ENCODE data around the gene FAM89B.

The FAM89B gene

GRCh38 chr11:65611758-65612603, 39.6 kb downstream of the FAM89B start:
- no peak for DNase-seq (ENCODE audit: low read depth)

GRCh38 chr11:65612691-65613090, 40.4 kb downstream of the FAM89B start:
- DNase-seq (ENCODE audit: low read depth) = no peak

- DNase-seq (ENCODE audit: low read depth) = no peak
These were observed 41.0 kb downstream of the FAM89B start for GRCh38 chr11:65613091-65613928.

- DNase-seq (ENCODE audit: low read depth) = peak; percentile 100
These were observed 43.1 kb downstream of the FAM89B start, which contains the start of gene PCNX3 for GRCh38 chr11:65615229-65615949. Gene PCNX3, plus strand, starts transcription at chr11:65615776. Its CDS starts 536 bp downstream, at chr11:65616312.

- no peak for DNase-seq (ENCODE audit: low read depth)
These were observed 43.7 kb downstream of the FAM89B start for GRCh38 chr11:65615950-65616574.

- DNase-seq (ENCODE audit: low read depth) = no peak
These were observed 44.2 kb downstream of the FAM89B start for GRCh38 chr11:65616575-65617001.

GRCh38 chr11:65617136-65617850, 45.0 kb downstream of the FAM89B start:
- DNase-seq (ENCODE audit: low read depth) = no peak

- no peak for DNase-seq (ENCODE audit: low read depth)
These were observed 45.8 kb downstream of the FAM89B start for GRCh38 chr11:65617990-65618751.

GRCh38 chr11:65618763-65619162, 46.4 kb downstream of the FAM89B start:
- no peak for DNase-seq (ENCODE audit: low read depth)

- DNase-seq (ENCODE audit: low read depth) = no peak
These were observed 47.1 kb downstream of the FAM89B start for GRCh38 chr11:65619281-65619928.

- no peak for DNase-seq (ENCODE audit: low read depth)
These were observed 48.3 kb downstream of the FAM89B start for GRCh38 chr11:65620666-65621065.

- DNase-seq (ENCODE audit: low read depth) = no peak
These were observed 49.1 kb downstream of the FAM89B start for GRCh38 chr11:65621460-65621859.

- DNase-seq (ENCODE audit: low read depth) = no peak
These were observed 49.7 kb downstream of the FAM89B start for GRCh38 chr11:65622011-65622410.

GRCh38 chr11:65623177-65623576, 50.8 kb downstream of the FAM89B start:
- no peak for DNase-seq (ENCODE audit: low read depth)
